SU-DHL-6 (cell line): ENCODE results near the gene GMDS.

Source experiments
- H2AFZ ChIP-seq: fragments of 200-600 bp; sonication (generic); 2 replicates; pipeline ENCODE4 v1.6.1; 2014; ENCODE audit warnings: low read depth, mild to moderate bottlenecking, moderate library complexity, mixed read lengths, antibody characterized with exemption, low read length; ENCODE audit not compliant: severe bottlenecking
- H3F3A ChIP-seq: fragments of 200-600 bp; shearing (Covaris generic); 2 replicates; pipeline ENCODE4 v1.6.0; 2016; ENCODE audit warnings: antibody characterized with exemption, mild to moderate bottlenecking; ENCODE audit not compliant: insufficient read depth
- H3K27ac ChIP-seq: fragments of 200-600 bp; sonication (generic); 2 replicates; pipeline ENCODE4 v1.5.1; 2016; ENCODE audit warnings: low read depth, mild to moderate bottlenecking, low read length, moderate library complexity, mixed read lengths
- H3K27me3 ChIP-seq: fragments of 200-600 bp; sonication (generic), shearing (Covaris generic); 2 replicates; pipeline ENCODE4 v1.6.0; 2014; ENCODE audit warnings: mild to moderate bottlenecking, low read length
- H3K36me3 ChIP-seq: fragments of 200-600 bp; sonication (generic); 2 replicates; pipeline ENCODE4 v1.6.1; 2014; ENCODE audit warnings: mild to moderate bottlenecking, low read length, mixed read lengths
- H3K4me2 ChIP-seq: fragments of 300-600, 200-600 bp; shearing (Covaris generic), sonication (generic); 2 replicates; pipeline ENCODE4 v1.6.0; 2014; ENCODE audit warnings: low read length, low read depth, mild to moderate bottlenecking; ENCODE audit not compliant: poor library complexity, severe bottlenecking
- H3K4me3 ChIP-seq: fragments of 200-600 bp; sonication (generic); 2 replicates; pipeline ENCODE4 v1.5.1; 2014; ENCODE audit warnings: antibody characterized with exemption, low read length, mild to moderate bottlenecking, mixed read lengths; ENCODE audit not compliant: insufficient read depth, poor library complexity, severe bottlenecking
- H3K79me2 ChIP-seq: fragments of 200-600 bp; sonication (generic); 2 replicates; pipeline ENCODE4 v1.6.1; 2014; ENCODE audit warnings: mild to moderate bottlenecking, low read length, moderate library complexity; ENCODE audit not compliant: insufficient read depth
- H3K9ac ChIP-seq: fragments of 200-600 bp; sonication (generic); 2 replicates; pipeline ENCODE4 v1.7.0; 2014; ENCODE audit warnings: mild to moderate bottlenecking, low read length
- H3K9me2 ChIP-seq: fragments of 200-600 bp; sonication (generic); replicated peaks from 2 replicates; pipeline ENCODE4 v1.6.1; 2014; ENCODE audit warnings: low read length; ENCODE audit not compliant: insufficient read depth
- H3K9me3 ChIP-seq: fragments of 200-600 bp; sonication (generic); 2 replicates; pipeline ENCODE4 v1.6.1; 2014; ENCODE audit warnings: low read length, mixed read lengths; ENCODE audit not compliant: insufficient read depth
- H4K20me1 ChIP-seq: fragments of 200-600 bp; sonication (generic); 2 replicates; pipeline ENCODE4 v1.6.1; 2014; ENCODE audit warnings: low read depth, mild to moderate bottlenecking, antibody characterized with exemption, low read length, moderate library complexity, mixed read lengths
- CTCF ChIP-seq: fragments of 200-600 bp; sonication (generic); IDR thresholded peaks from one replicate; pipeline ENCODE4 v1.5.1; 2017; ENCODE audit warnings: antibody characterized with exemption, mild to moderate bottlenecking, low read length, moderate library complexity; ENCODE audit not compliant: insufficient read depth, poor library complexity, severe bottlenecking
- EZH2phosphoT487 ChIP-seq: fragments of 200-600 bp; sonication (generic), shearing (Covaris generic); conservative IDR thresholded peaks from 2 replicates; pipeline ENCODE4 v1.6.1; 2018; ENCODE audit warnings: mild to moderate bottlenecking, antibody characterized with exemption, low read length, moderate library complexity, mixed read lengths

The GMDS gene

GRCh38 chr6:1700278-1700967, 545.0 kb downstream of the GMDS start:
- H3K36me3 ChIP-seq, result no peaks in the 10 kb centered on the region

GRCh38 chr6:1698527-1698926, 546.9 kb downstream of the GMDS start:
- H3K4me2 ChIP-seq, result no peak overlapping the region
- TF ChIP-seq EZH2phosphoT487, result no peak
- no peak for TF ChIP-seq CTCF
- H3K9me2 ChIP-seq, result no peaks in the 10 kb centered on the region
- H3K27me3 ChIP-seq, result no peaks in the 10 kb centered on the region
- no peaks in the 10 kb centered on the region for H3K79me2 ChIP-seq
- no peaks in the 10 kb centered on the region for H3F3A ChIP-seq
- no peak overlapping the region for H2AFZ ChIP-seq
- H3K9me3 ChIP-seq, result no peaks in the 10 kb centered on the region
- no peak overlapping the region for H3K27ac ChIP-seq
- H3K4me3 ChIP-seq, result no peak overlapping the region
- H3K9ac ChIP-seq, result no peak overlapping the region
- H3K36me3 ChIP-seq, result peaks cover 5% of the 10 kb centered on the region; the same call in 1 of the 2 replicates
- no peaks in the 10 kb centered on the region for H4K20me1 ChIP-seq

More at GRCh38 chr6:1700278-1700967, 545.0 kb downstream of the GMDS start:
- Histone ChIP-seq H3K9me3 (no peaks in the 10 kb centered on the region), H3K9ac (no peak overlapping the region), H2AFZ (no peak overlapping the region), H3F3A (no peaks in the 10 kb centered on the region), H3K4me2 (no peak overlapping the region), H3K4me3 (no peak overlapping the region), H3K9me2 (no peaks in the 10 kb centered on the region), H4K20me1 (no peaks in the 10 kb centered on the region), H3K27me3 (no peaks in the 10 kb centered on the region), H3K79me2 (no peaks in the 10 kb centered on the region), H3K27ac (no peak overlapping the region)
- TF ChIP-seq EZH2phosphoT487, result no peak
- no peak for TF ChIP-seq CTCF

GRCh38 chr6:1697688-1698351, 547.6 kb downstream of the GMDS start:
- no peak overlapping the region for H3K27ac ChIP-seq

More at GRCh38 chr6:1697688-1698351, 547.6 kb downstream of the GMDS start:
- H3K79me2 ChIP-seq, result no peaks in the 10 kb centered on the region
- no peaks in the 10 kb centered on the region for H4K20me1 ChIP-seq
- H3K9me2 ChIP-seq, result no peaks in the 10 kb centered on the region
- H3K9ac ChIP-seq, result no peak overlapping the region
- H3K9me3 ChIP-seq, result no peaks in the 10 kb centered on the region
- TF ChIP-seq CTCF (no peak), EZH2phosphoT487 (no peak)
- no peaks in the 10 kb centered on the region for H3F3A ChIP-seq
- H3K27me3 ChIP-seq, result no peaks in the 10 kb centered on the region
- peaks cover 5% of the 10 kb centered on the region; the same call in 1 of the 2 replicates for H3K36me3 ChIP-seq
- H3K4me2 ChIP-seq, result no peak overlapping the region
- H3K4me3 ChIP-seq, result no peak overlapping the region
- no peak overlapping the region for H2AFZ ChIP-seq
